HepG2 (cell line): ENCODE results near the gene SAMD10. TPM values are rescaled to one million over a fixed set of nuclear protein-coding genes. Genes with fewer than 3 reads are reported as not detected.

ENCODE experiments used
- ATAC-seq: fragments of 200-7000 bp; cut with Tn5 transposase; 3 replicates; pipeline ENCODE4 v1.9.1; 2020; ENCODE audit warnings: mild to moderate bottlenecking, moderate library complexity
- BruUV-seq: library from RNA; stranded (reverse); fragments of 400-500 nt; replicated peaks from 2 replicates; lab custom pipeline; 2021; lab: Mats Ljungman, UMichigan
- CTCF ChIA-PET: fragments of 300-600 bp; formaldehyde crosslinking; extraction: SDS; loops from one replicate; lab custom pipeline; 2021; ENCODE audit warnings: low total read pairs, inconsistent platforms, low intra/inter-chr PET ratio; lab: Yijun Ruan, JAX
- POLR2A ChIA-PET: fragments of 350-600 bp; sonication (Branson Sonifier 250); formaldehyde crosslinking; loops from one replicate; lab custom pipeline; 2020; ENCODE audit warnings: antibody characterized with exemption, inconsistent platforms; lab: Yijun Ruan, JAX
- DNase-seq: peaks from one replicate; pipeline ENCODE4 v3.0.0-alpha.2; 2015; ENCODE audit warnings: low spot score
- FAIRE-seq: peaks from 3 replicates; lab custom pipeline; 2011; peaks lifted over from hg19 to GRCh38; lab: Jason Lieb, UNC
- H2AFZ ChIP-seq: one replicate; pipeline ENCODE4 v1.6.1; 2011; ENCODE audit warnings: low read length, inconsistent platforms
- H3K27ac ChIP-seq: fragments of 300-600 bp; 3 replicates; pipeline ENCODE4 v1.8.0; 2011; ENCODE audit warnings: mixed run types, mild to moderate bottlenecking, mixed read lengths, low read length, inconsistent platforms; ENCODE audit not compliant: insufficient read depth; ENCODE audit errors: extremely low read length
- H3K27me3 ChIP-seq, 2 experiments: fragments of 200-600 bp in 1 of 2; 2 replicates in 1 of 2; 3 replicates in 1 of 2; pipeline versions ENCODE4 v1.6.0 to v1.8.0; 2011; ENCODE audit warnings: low read length in 2 of 2, mild to moderate bottlenecking in 2 of 2, moderate library complexity in 2 of 2, inconsistent platforms in 1 of 2; ENCODE audit not compliant: insufficient read depth in 2 of 2, control insufficient read depth in 1 of 2
- H3K36me3 ChIP-seq, 2 experiments: fragments of 200-600 bp in 1 of 2; replicated peaks in 1 of 2; 2 replicates in 1 of 2; 3 replicates in 1 of 2; pipeline versions ENCODE4 v1.5.1 to v1.8.0; 2011; ENCODE audit warnings: low read length in 2 of 2, inconsistent platforms in 1 of 2; ENCODE audit not compliant: insufficient read depth in 2 of 2, control insufficient read depth in 1 of 2
- H3K4me1 ChIP-seq: 2 replicates; pipeline ENCODE4 v1.5.1; 2012; ENCODE audit warnings: low read length, inconsistent platforms; ENCODE audit not compliant: insufficient read depth
- H3K4me2 ChIP-seq: 2 replicates; pipeline ENCODE4 v1.6.0; 2011; ENCODE audit warnings: low read depth, low read length, inconsistent platforms
- H3K4me3 ChIP-seq, 3 experiments: fragments of 200-600 bp in 1 of 3; sonication (generic), shearing (Covaris generic) in 1 of 3; replicated peaks in 1 of 3; 2 replicates each; pipeline ENCODE4 v1.5.1; 2011 to 2016; ENCODE audit warnings: low read length in 3 of 3, inconsistent platforms in 2 of 3, low read depth in 2 of 3, mild to moderate bottlenecking in 2 of 3, control low read depth in 1 of 3, mixed read lengths in 1 of 3; ENCODE audit not compliant: insufficient read depth in 1 of 3
- H3K79me2 ChIP-seq: one replicate; pipeline ENCODE4 v1.6.1; 2011; ENCODE audit warnings: low read length, inconsistent platforms; ENCODE audit not compliant: insufficient read depth
- H3K9ac ChIP-seq: 2 replicates; pipeline ENCODE4 v1.6.0; 2011; ENCODE audit warnings: mild to moderate bottlenecking, low read depth, low read length, inconsistent platforms; ENCODE audit not compliant: insufficient read depth
- H3K9me3 ChIP-seq: 2 replicates; pipeline ENCODE4 v1.5.1; 2012; ENCODE audit warnings: mild to moderate bottlenecking, low read length
- H4K20me1 ChIP-seq: 2 replicates; pipeline ENCODE4 v1.6.0; 2011; ENCODE audit warnings: inconsistent platforms, mild to moderate bottlenecking, low read length, moderate library complexity; ENCODE audit not compliant: insufficient read depth
- AGO1 ChIP-seq: fragments of 200-400 bp; formaldehyde crosslinking; IDR thresholded peaks from 2 replicates; pipeline ENCODE4 v1.6.1; 2017; ENCODE audit warnings: mild to moderate bottlenecking, low read depth, low read length, moderate library complexity; ENCODE audit not compliant: poor library complexity, severe bottlenecking
- AGO2 ChIP-seq: fragments of 200-400 bp; formaldehyde crosslinking; optimal IDR thresholded peaks from 2 replicates; pipeline ENCODE3; 2017; ENCODE audit warnings: mild to moderate bottlenecking, low read depth, low read length, moderate library complexity
- CSRNP2 ChIP-seq: sonication (generic); formaldehyde crosslinking; conservative IDR thresholded peaks from 2 replicates; pipeline ENCODE4 v1.8.0; 2022; ENCODE audit warnings: low read depth, missing genetic modification reagents
- EEA1 ChIP-seq: sonication (generic); formaldehyde crosslinking; IDR thresholded peaks from 2 replicates; pipeline ENCODE4 v1.5.1; 2020; ENCODE audit warnings: mild to moderate bottlenecking, missing genetic modification reagents, borderline replicate concordance
- HNRNPH1 ChIP-seq: fragments of 200-400 bp; formaldehyde crosslinking; optimal IDR thresholded peaks from 2 replicates; pipeline ENCODE3; 2017; ENCODE audit warnings: mild to moderate bottlenecking, low read depth, low read length
- ISL2 ChIP-seq: sonication (generic); formaldehyde crosslinking; IDR thresholded peaks from 2 replicates; pipeline ENCODE4 v1.5.0; 2020; ENCODE audit warnings: missing genetic modification reagents
- POLR2G ChIP-seq: fragments of 200-400 bp; formaldehyde crosslinking; IDR thresholded peaks from 2 replicates; pipeline ENCODE4 v1.6.1; 2018; ENCODE audit warnings: mild to moderate bottlenecking, low read depth, low read length, moderate library complexity
- SRSF1 ChIP-seq: fragments of 200-400 bp; formaldehyde crosslinking; optimal IDR thresholded peaks from 2 replicates; pipeline ENCODE3; 2017; ENCODE audit warnings: mild to moderate bottlenecking, low read depth, low read length, moderate library complexity
- ZBTB33 ChIP-seq: sonication (generic); formaldehyde crosslinking; IDR thresholded peaks from 2 replicates; pipeline ENCODE4 v1.4.0; 2020; ENCODE audit warnings: missing genetic modification reagents
- ZFP91 ChIP-seq: sonication (generic); formaldehyde crosslinking; IDR thresholded peaks from 2 replicates; pipeline ENCODE4 v1.9.0; 2022; ENCODE audit warnings: missing genetic modification reagents, mild to moderate bottlenecking, borderline replicate concordance
- ZHX1 ChIP-seq: sonication (generic); formaldehyde crosslinking; IDR thresholded peaks from 2 replicates; pipeline ENCODE4 v1.8.1; 2022; ENCODE audit warnings: low read depth, mild to moderate bottlenecking, missing genetic modification reagents
- ZNF563 ChIP-seq: sonication (generic); formaldehyde crosslinking; IDR thresholded peaks from 2 replicates; pipeline ENCODE4 v1.8.0; 2022; ENCODE audit warnings: mild to moderate bottlenecking, moderate library complexity, missing genetic modification reagents
- ZNF788 ChIP-seq: sonication (generic); formaldehyde crosslinking; IDR thresholded peaks from 2 replicates; pipeline ENCODE4 v1.5.0; 2020; ENCODE audit warnings: mild to moderate bottlenecking, missing genetic modification reagents, borderline replicate concordance
- WGBS: methylation state at CpG from one replicate; pipeline ENCODE4 v1.1.6; 2017; ENCODE audit warnings: low lambda C conversion rate; 5-methylcytosine and 5-hydroxymethylcytosine counted together
- in situ Hi-C: cut with HindIII; loops from 2 replicates; pipeline ENCODE4 v1.10.0; 2017; ENCODE audit warnings: low pct_unique_long_range_greater_than_20kb; ENCODE audit not compliant: extremely low pct_ligation_motif_present
- intact Hi-C: fragments of 100-400 bp; cut with micrococcal nuclease; formaldehyde crosslinking; loops from one replicate; pipeline ENCODE4 v1.10.0; 2022; ENCODE audit not compliant: unreplicated experiment
- polyA plus RNA-seq, 8 experiments: library from polyadenylated mRNA; depleted of rRNA in 3 of 8; stranded (reverse) in 7 of 8; unstranded in 1 of 8; fragments of >200 nt; fragmentation: Illumina TruSeq in 4 of 8; extraction: Trizol in 4 of 8; gene quantifications; 2 replicates each; pipeline versions ENCODE4 v1.2.1 to v1.2.3, GENCODE V29; 2011 to 2016; ENCODE audit warnings: low read depth in 4 of 8, missing spikeins in 1 of 8, mixed read lengths in 1 of 8; ENCODE audit not compliant: insufficient read depth in 1 of 8
- total RNA-seq, 5 experiments: library from RNA; depleted of rRNA; stranded (reverse); fragments of >200 nt; fragmentation: Illumina TruSeq; extraction: Trizol; gene quantifications; 2 replicates each; pipeline ENCODE4 v1.2.3, GENCODE V29; 2016; ENCODE audit warnings: low read depth in 1 of 5

The SAMD10 gene
- total and polyA plus RNA-seq, 2 of the 13 experiments (the other 11 are each of a cell fraction or from before 2014, with no cell fraction given), result 6.1 to 11.0 TPM

GRCh38 chr20:63940472-63941266, 38.8 kb downstream of the SAMD10 start:
- intact Hi-C loops (no loop called here), in situ Hi-C loops (no loop called here)
- Histone ChIP-seq H3K4me3 (no peak overlapping the region), H3K9me3 (no peaks in the 10 kb centered on the region), H4K20me1 (peaks cover 24% of the 10 kb centered on the region; the same call in 1 of the 2 replicates), H3K4me1 (no peaks in the 10 kb centered on the region), H2AFZ (no peak overlapping the region), H3K9ac (no peak overlapping the region), H3K27me3 (no peaks in the 10 kb centered on the region), H3K4me2 (no peak overlapping the region), H3K27ac (no peak overlapping the region), H3K36me3 (peaks cover 50 to 76% of the 10 kb centered on the region in 2 experiments), H3K79me2 (peaks cover 2% of the 10 kb centered on the region)
- ATAC-seq (peak; percentile 3; the same call in 2 of the 3 replicates), DNase-seq (no peak), FAIRE-seq (no peak)
- CTCF ChIA-PET, result no interaction called here
- BruUV-seq, result no TSS peak
- 97% methylated on average over 56 of the region's 58 CpGs for WGBS
- POLR2A ChIA-PET, result interaction anchor here (1.8 kb wide), 1 partner anchor 16 kb away, joined by 11 read pairs; the partner anchor contains the start of gene UCKL1
- TF ChIP-seq POLR2G (peak; percentile 49), ZHX1 (peak; percentile 29; the same call in 1 of the 2 replicates), HNRNPH1 (peak; percentile 3), AGO1 (peak; percentile 58), ZBTB33 (CRISPR knock-in tag) (peak; percentile 45; the same call in 1 of the 2 replicates), AGO2 (peak; percentile 95), ZNF563 (CRISPR knock-in tag) (peak; percentile 3; the same call in 1 of the 2 replicates), ZFP91 (CRISPR knock-in tag) (peak; percentile 25; the same call in 1 of the 2 replicates), CSRNP2 (no peak), ZNF788 (CRISPR knock-in tag) (0 out of 2 replicates have a peak, but pooled peaks have one; percentile 27), ISL2 (CRISPR knock-in tag) (no peak), EEA1 (CRISPR knock-in tag) (no peak), SRSF1 (peak; percentile 1)
